ENCODE data around the gene LHB.
"Not testable (repeated sequence)": the region's sequence is repeated elsewhere in the genome, so short reads cannot be mapped to it uniquely, and the experiment has no call there.

LHB gene

DNA sequence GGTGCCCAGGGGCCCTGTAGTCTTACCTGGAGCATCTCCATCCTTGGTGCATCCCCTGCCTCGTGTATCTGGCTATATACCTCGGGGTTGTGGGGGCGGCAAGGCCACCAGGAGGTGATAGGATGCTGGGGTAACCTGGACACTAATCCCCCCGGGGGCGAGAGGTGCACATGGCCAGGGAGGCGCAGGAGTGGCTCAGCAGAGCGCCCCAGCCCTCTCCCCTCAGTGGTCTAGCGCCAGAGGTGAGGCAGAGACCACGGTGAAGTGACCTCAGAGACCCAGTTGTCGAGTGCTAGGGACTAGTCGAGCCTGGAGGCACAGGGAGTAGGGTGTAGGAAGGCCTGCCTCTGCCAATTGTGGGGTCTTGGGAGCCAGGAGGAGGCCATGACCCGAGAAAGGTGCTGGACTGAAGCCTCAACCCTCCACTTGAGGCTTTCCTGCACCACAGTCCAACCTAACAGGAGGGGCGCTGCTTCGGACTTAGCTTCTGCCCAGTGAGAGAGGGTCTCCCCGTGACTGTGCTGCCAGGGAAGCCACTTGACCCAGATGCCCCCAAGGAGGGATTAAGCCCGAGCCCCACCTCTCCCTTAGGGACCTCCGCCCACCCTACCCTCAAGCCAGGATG lies at the start of gene LHB:
LHB (minus strand) TSS at position 51 of the 625 bp plus-strand sequence; CDS start at position 41, 10 bp downstream.
- DNase-seq: no peak

DNA sequence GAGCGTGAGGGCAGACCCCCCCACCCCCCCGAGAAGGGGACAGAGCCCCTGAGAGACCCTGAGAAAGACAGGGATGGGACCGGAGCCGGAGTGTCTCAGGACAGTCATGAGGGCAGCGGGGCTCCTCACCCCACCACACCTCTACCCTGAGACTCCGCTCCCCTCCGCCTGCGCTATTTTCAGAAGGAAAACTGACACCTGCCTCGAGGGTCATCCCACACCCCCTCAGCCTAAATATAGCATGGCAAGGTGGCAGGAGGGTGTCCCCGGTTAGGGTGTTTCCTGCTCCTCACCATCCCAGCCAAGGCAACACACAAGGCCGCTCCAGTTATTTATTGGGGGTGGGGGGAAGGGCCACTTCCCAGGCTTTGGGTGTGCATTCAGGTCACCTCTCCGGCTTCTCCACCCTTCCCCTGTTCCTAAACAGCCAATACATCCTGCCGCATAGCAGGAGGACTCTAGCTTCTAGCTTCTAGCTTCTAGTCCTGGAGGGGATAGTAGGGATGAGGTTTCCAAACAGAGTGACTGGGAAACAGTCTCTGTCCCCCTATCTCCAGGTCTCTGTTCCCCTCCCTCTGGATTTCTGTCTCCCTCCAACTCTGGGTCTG lies 49.1 kb upstream of the LHB start:
- DNase-seq: no peak

DNA sequence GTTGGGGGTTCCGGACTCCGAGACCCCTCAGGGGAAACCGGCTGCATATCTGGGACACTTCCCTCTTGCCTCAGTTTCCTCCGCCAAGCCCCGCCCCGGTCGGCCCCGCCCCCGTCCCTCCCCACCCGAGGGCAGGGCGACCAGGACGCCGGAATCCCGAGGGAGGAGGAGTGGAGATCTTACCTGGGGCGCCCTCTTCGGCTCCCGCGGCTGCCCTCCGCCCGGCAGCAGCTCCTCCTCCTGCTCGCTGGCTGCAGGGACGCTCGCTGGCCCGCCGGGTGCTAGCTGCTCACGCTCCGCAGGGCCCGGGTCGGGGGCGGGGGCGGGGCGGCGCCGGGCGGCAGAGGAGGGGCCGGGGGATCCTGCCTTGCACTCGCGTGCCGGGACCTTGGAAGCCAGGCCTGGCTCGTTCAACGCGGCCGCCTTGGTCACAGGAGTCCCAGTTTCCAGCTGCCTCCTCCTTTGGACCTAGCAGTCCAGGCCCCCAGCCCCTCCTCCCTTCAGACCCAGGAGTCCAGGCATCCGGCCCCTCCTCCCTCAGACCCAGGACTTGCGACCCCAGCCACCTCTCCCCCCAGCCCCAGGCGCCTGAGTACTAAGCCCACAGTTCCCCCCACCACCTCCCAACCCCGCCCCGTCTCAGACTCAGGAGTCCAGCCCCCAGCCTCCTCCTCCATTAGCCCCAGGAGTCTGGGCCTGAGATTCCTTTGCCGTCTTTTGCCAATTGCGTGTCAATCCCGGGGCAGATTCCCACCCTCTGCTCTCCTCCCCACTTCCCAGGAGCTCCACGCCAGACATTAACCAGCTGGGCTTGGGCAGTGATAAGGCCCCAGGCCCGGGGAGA lies 48.1 kb upstream of the LHB start, which contains the start of gene NTF4:
NTF4 (minus strand) TSS at position 51 of the 844 bp plus-strand sequence. CDS start 2,821 bp downstream, outside the sequence.
- no peak for DNase-seq

DNA sequence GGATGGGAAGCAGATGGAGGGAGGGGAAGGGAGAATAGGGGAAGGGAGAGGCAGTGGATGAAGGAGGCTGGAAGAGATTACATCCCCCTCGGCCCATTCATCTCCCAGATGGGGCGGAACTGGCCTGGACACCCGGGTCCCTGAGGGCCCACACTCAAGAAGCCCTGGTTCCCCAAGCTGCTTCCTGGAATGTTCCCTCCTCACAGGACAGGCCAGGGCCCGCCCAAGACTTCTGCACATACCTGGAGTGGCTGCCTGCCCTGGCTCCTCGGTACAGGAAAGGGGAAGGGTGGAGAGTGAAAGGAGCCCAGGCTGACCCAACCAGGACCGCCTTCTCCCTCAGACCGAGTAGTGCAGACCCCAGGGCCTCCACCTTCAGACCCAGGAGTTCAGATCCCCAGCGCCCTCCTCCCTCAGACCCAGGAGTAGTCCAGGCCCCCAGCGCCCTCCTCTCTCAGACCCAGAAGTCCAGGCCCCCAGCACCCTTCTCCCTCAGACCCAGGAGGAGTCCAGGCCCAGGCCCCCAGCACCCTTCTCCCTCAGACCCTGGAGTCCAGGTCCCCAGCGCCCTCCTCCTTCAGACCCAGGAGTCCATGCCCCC lies 47.2 kb upstream of the LHB start:
- DNase-seq: no peak

DNA sequence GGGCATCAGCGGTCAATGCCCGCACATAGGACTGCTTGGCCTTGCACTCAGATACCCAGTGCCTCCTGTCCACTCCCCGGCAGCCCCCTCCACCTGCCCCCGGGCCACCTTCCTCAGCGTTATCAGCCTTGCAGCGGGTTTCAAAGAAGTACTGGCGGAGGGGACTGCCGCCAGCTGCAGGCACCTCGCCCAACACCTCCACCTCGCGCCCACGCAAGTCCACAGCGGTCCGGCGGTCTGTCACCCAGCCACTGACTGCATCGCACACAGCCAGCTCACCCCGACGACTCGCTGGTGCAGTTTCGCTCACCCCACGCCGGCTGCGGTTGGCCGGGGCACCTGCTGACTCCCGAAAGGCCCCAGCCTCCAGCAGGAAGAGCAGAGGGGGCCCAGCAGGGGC lies 44.6 kb upstream of the LHB start:
- DNase-seq: no peak

DNA sequence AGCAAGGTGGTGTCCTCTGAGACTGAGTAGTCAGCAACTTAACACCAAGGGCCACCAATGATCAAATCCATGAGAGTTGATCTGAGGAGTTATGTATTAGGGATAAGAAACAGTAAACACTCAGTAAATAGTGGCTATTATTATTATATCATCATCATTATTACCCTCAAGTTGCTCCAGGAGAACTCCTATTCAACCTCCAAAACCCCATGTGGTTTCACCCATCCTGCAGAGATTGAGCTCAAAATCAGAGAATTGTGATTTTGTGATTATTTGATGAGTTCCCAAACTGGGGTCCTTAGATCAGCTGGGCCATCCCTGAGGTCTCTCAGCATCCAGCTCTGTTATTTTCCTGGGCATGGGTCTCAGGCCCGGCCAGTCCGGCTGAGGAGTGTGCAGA lies 44.1 kb upstream of the LHB start:
- no peak for DNase-seq

DNA sequence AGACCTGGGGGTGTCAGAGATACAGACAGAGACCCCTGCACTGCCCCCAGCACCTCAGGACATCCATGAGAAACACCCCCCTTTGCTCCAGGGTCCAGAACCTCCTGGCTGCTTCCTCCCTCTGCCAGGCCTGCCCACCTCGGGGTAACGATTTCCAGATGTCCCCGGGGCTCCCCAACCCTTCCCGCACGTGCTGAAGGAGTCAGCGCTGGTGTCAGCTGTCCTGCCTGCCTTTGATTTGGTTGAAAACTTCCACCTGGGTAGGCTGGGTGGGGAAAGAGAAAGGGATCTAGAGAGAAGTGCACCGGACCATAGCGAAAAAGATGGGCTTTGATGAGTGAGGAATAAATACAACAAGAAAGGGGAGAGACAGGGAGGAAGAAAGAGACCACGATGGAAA lies 42.2 kb upstream of the LHB start:
- no peak for DNase-seq

DNA sequence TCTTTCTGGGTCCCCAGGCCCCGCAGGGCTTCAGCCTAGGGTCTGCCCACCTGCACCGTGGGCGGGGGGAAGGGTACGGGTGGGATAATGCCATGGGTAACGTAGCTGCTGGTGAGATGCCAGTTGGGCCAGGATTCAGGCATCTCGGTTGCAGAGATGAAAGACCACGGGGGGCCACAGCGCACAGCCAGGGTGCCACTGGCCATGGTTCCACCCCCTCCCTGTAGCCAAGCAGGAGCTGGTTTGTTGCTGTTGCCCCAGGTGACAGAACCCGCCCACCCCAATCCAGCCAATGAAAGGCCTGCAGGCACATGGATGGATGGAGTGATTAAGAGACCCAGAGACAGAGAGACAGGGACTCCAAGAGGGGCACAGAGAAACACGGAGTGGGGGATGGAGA lies 41.7 kb upstream of the LHB start:
- DNase-seq: no peak

DNA sequence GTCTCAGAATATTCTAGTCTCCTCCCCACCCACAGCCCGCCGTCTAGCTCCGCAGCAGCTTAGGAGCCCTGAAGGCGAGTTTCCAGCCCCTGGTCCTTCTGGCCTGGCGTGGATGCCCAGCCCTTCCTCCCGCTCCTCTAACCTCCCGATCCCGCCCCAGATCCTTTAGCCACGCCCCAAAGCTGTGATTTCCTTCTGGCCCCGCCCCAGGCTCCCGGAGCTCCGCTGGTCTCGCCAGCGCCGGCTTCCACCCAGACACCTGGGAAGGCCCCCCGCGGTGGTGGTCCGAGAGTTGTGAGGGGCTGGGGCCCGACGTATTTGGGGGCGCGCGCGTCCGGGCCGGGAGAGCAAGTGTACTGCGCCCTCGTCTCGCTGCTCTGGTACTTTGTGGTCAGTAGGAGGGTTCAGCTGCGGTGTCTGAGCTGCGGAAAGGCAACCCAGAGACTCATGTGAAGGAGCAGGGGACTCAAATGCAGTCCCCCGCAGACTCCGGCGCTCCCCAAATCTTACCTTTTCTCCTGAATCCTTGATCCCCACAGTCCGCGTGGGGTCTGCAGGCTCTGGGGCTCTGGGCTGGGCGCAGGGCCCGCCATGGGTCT lies 40.8 kb upstream of the LHB start, which contains the start of gene CGB7:
CGB7 (minus strand) TSS at position 114 of the 599 bp plus-strand sequence. CDS start 2,374 bp downstream, outside the sequence.
- no peak for DNase-seq

DNA sequence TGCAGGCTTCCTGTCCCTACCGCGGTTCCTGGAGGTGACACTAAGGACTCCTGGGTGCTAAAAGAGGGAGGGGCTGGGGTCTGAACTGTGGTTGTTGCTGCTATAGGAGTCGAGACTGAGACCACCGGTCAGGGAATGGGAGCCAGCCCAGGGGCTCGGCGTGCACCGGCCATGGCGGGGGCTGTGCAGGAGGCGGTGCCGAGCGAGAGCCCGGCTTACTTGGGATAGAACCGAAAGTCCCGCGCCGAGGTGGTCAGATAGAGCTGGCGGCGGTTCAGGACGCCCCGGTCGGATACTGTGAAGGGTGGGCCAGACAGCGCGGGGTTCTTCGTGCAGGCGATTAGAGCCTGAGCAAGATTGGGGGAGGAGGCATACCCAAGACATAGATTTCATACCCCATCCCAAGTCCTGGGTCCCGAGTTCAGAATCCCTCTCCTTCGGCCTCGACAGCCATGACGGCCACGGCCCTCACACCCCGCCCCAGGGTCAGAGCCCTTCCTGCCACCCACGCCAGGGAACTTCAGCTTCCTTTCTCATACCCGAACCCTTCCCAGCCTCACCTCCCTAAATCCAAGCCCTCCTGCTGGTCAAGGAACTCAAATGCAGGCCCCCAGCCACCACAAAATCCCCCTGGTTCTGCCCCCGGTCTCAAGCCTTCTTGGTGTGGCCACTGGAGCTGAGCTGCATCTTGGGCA lies 40.2 kb upstream of the LHB start:
- not testable (repeated sequence) for DNase-seq

DNA sequence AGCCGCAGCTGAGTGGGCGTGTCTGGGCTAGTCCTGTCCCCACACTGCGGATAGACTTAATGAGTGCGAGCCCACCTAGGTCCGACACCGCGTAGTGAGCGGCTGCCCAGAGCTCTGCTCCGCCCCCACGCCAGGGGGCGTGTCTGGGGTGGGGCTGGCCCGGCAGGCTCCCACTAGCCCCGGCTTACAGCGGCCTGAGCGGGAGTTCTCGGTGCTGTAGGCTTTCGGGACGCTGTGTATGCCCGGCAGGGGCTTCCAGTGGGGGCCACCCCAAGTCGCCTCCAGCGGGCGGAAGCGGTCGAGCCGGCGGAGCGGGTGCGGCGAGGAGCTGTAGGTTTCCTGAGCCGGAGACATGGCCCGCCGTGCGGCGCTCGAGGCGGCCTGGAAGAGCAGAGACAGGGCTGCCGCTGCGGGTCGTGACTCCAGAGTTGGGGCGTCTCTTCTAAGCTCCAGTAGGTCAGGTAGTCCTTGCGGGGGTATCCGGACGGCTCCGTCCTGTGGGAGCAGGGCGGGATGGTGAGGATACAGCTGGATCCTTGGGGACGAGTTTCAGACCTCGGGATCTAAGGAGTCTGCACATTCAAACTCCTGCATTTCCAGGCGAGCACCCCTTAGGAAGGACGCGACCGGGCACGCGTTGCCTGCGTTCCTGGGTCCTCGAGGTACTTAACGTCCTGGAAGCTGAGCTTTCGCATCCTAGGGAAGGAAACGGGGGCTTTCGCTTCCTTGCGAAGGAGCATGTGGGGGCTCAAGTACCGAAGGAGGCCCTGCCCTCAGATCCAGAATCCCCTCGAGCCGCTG lies 39.4 kb upstream of the LHB start:
- no peak for DNase-seq

DNA sequence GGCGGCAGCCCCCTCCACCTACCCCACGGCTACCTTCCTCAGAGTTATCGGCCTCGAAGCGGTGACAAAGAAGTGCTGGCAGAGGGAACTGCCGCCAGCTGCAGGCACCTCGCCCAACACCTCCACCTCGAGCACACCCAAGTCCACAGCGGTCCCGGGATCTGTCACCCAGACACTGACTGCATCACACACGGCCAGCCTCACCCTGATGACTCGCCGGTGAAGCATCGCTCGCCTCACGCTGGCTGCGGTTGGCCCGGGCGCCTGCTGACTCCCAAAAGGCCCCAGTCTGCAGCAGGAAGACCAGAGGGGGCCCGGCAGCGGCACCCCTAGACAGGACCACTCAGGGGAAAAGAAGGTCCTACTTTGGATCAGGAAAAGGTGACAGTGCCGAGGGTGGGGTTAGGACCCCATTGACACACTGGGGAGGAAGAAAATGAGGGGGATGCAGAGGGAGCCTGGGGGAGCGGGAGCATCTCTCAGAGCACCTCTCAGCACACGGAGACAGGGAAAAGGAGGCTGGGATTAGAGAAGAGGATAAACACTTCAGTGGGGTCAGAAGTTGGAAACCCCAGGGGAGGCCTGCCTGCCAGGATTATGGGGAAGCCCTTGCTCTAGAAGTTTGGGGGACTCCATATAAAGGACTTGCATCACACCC lies 33.6 kb upstream of the LHB start:
- not testable (repeated sequence) for DNase-seq

DNA sequence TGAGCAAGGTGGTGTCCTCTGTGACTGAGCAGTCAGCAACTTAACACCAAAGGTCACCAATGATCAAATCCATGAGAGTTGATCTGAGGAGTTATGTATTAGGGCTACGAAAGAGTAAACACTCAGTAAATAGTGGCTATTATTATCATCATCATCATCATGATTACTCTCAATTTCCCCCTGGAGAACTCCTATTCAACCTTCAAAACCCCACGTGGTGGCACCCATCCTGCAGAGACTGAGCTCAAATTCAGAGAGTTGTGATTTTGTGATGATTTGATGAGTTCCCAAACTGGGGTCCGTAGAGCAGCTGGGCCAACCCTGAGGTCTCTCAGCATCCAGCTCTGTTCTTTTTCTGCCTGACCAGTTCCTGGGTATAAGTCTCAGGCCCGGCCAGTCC lies 32.9 kb upstream of the LHB start:
- not testable (repeated sequence) for DNase-seq

DNA sequence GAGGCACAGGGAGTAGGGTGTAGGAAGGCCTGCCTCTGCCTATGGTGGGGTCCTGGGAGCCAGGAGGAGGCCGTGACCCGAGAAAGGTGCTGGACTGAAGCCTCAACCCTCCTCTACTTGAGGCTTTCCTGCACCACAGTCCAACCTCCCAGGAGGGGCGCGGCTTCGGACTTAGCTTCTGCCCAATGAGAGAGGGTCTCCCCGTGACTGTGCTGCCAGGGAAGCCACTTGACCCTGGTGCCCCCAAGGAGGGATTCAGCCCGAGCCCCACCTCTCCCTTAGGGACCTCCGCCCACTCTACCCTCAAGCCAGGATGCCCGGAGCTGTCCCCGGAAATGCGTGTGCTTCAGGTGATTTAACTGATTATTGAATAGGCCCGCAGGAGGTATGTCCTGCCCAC lies 32.1 kb upstream of the LHB start, which contains the start of gene CGB8:
CGB8 (minus strand) TSS at position 101 of the 400 bp plus-strand sequence. CDS start 372 bp downstream, outside the sequence.
- not testable (repeated sequence) for DNase-seq

DNA sequence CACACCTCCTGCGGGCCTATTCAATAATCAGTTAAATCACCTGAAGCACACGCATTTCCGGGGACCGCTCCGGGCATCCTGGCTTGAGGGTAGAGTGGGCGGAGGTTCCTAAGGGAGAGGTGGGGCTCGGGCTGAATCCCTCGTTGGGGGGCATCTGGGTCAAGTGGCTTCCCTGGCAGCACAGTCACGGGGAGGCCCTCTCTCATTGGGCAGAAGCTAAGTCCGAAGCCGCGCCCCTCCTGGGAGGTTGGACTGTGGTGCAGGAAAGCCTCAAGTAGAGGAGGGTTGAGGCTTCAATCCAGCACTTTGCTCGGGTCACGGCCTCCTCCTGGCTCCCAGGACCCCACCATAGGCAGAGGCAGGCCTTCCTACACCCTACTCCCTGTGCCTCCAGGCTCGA lies 26.7 kb upstream of the LHB start, which contains the start of gene CGB5:
CGB5 (plus strand) TSS at position 301 of the 400 bp plus-strand sequence. CDS start 362 bp downstream, outside the sequence.
- DNase-seq: not testable (repeated sequence)

DNA sequence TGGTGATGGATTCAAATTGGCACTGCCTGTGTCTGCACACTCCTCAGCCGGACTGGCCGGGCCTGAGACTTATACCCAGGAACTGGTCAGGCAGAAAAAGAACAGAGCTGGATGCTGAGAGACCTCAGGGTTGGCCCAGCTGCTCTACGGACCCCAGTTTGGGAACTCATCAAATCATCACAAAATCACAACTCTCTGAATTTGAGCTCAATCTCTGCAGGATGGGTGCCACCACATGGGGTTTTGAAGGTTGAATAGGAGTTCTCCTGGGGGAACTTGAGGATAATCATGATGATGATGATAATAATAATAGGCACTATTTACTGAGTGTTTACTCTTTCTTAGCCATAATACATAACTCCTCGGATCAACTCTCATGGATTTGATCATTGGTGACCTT lies 25.8 kb upstream of the LHB start:
- not testable (repeated sequence) for DNase-seq

DNA sequence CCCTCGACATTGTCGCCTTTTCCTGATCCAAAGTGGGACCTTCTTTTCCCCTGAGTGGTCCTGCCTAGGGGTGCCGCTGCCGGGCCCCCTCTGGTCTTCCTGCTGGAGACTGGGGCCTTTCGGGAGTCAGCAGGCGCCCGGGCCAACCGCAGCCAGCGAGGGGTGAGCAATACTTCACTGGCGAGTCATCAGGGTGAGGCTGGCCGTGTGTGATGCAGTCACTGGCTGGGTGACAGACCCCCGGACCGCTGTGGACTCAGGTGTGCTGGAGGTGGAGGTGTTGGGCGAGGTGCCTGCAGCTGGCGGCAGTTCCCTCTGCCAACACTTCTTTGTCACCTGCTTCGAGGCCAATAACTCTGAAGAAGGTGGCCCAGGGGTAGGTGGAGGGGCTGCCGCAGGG lies 25.3 kb upstream of the LHB start:
- no peak for DNase-seq

DNA sequence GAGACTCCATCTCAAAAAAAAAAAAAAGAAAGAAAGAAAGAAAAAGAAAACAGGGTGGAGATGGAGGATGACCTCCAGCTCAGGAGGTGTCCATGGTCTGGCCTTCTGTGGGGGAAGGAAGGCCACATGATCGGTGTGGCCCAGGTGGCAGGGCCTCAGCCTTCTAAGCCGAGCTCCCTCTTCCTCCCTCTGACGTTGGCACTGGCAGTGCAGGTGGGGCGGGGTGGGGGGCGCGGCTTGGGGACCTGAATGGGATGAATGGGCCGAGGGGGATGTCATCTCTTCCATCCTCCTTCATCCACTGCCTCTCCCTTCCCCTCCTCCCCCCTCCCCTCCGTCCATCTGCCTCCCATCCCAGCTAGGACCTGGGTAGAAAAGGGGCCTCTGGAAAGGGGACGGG lies 22.8 kb upstream of the LHB start:
- not testable (repeated sequence) for DNase-seq

DNA sequence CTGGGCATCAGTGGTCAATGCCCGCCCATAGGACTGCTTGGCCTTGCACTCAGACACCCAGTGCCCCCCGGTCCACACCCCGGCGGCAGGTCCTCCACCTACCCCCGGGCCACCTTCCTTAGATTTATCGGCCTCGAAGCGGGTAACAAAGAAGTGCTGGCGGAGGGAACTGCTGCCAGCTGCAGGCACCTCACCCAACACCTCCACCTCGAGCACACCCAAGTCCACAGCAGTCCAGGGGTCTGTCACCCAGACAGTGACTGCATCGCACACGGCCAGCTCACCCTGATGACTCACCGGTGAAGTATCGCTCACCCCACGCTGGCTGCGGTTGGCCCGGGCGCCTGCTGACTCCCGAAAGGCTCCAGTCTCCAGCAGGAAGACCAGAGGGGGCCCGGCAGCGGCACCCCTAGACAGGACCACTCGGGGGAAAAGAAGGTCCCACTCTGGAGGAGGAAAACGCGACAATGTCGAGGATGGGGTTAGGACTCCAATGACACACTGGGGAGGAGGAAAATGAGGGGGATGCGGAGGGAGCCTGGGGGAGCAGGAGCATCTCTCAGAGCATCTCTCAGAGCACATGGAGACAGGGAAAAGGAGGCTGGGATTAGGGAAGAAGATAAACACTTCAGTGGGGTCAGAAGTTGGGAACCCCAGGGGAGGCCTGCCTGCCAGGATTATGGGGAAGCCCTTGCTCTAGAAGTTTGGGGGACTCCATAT lies 21.8 kb upstream of the LHB start:
- DNase-seq: not testable (repeated sequence)

DNA sequence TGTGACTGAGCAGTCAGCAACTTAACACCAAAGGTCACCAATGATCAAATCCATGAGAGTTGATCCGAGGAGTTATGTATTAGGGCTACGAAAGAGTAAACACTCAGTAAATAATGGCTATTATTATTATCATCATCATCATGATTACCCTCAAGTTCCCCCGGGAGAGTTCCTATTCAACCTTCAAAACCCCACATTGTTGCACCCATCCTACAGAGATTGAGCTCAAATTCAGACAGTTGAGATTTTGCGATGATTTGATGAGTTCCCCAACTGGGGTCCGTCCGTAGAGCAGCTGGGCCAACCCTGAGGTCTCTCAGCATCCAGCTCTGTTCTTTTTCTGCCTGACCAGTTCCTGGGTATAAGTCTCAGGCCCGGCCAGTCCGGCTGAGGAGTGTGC lies 21.2 kb upstream of the LHB start:
- DNase-seq: not testable (repeated sequence)

All from NCI-H2081 treated with DMSO at 0.1 percent for 48 hours (cell line).